ENCODE measurements around the gene PNRC1. TPM values are rescaled to one million over a fixed set of nuclear protein-coding genes. Genes with fewer than 3 reads are reported as not detected.
A peak's percentile ranks its signal among the peaks of the same experiment; 100 is the strongest.
"Not testable (repeated sequence)": the region's sequence is repeated elsewhere in the genome, so short reads cannot be mapped to it uniquely, and the experiment has no call there.

The PNRC1 gene
- total RNA-seq, 4 donors from 2014 or later = 97.3 to 176 (median 102) TPM

DNA sequence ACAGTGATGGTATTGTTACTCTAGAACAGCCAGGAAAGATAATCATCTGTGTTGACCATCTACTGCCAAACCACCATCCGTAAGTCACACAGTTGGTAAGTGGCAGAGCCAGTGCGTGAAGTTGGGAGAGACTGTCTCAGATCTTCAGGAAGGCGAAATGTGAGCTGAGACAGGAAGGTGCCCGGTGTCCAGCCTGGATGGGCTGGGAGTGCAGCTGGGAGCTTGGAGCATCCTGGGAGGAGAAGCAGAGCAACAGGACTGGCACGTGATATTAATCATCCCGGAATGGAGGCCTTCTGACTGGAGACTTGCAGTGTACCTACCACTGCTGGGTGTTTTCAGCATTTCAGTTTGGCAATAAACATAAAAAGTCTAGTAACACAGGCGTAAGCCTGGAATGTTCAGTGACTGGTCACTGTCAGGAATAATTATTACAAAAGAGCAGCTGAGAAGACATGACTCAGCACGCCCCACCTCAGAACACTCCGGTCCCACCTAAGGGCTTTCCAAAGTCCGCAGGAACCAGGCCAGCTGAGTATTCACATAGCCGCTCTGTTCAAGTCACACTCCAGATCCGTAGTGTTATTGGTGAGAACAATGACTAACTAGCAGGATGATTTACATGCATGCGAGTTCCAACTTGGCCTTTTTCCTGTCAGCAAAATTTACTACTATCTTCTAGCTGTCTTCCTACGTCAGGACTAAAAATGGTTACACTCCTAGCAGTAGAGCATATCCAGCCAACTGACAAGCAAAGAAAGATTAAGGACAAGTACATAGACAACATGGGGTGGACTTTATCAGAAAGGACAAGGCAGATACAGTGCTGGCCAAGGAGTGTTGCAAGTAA is 45.1 kb upstream of the PNRC1 start:
- Histone ChIP-seq H3K4me3 (peak overlapping the region in 1 of 4 donors; percentile 37), H3K4me1 (peaks cover 0 to 29% (median 9%) of the 10 kb centered on the region in 4 donors), H3K27ac (peak overlapping the region; percentile 55 to 97 (median 80)), H3K27me3 (no peaks in the 10 kb centered on the region), H3K36me3 (no peaks in the 10 kb centered on the region), H3K9me3 (peaks cover 0 to 7% (median 0%) of the 10 kb centered on the region in 4 donors)
- DNase-seq = peak; percentile 41 to 93 (median 87)
- TF ChIP-seq POLR2A (IDR thresholded peaks at IDR 0.05) = peak; percentile 14 to 56
- peak in 3 of 6 experiments; percentile 2 to 30 (median 14) for TF ChIP-seq CTCF (IDR thresholded peaks at IDR 0.05)

DNA sequence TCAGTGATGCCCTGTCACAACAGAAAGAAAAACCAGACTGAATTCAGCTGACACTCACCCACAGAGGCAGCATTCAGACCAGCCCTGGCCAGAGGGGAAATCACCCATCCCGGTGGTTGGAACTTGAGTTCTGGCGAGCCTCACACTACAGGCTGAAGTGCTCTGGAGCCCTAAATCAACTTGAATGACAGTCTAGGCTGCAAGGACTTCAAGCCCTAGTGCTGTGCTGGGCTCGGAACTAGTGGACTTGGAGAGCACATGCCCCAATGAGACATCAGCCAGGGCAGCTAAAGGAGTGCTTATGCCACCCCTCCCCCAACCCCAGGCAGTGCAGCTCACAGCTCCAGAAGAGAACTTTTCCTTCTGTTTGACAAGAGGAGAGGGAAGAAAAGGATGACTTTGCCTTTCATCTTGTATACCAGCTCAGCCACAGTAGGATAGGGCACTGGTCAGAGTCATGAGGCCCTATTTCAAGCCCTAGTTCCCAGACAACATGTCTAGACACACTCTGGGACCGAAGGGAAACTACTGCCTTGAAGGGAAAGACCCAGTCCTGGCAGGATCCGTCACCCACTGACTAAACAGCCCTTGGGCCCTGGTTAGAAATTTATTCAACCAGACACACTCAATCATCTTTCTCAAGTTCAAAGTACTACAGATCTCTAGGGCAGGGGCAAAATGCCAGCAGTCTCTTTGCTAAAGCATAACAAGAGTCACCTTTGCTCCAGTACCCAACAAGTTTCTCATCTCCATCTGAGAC is 43.2 kb upstream of the PNRC1 start:
- peaks cover 0 to 7% (median 0%) of the 10 kb centered on the region in 4 donors for H3K9me3 ChIP-seq
- peak overlapping the region; percentile 38 to 97 (median 80) for H3K27ac ChIP-seq
- peak in 1 of 2 donors; percentile 49 for TF ChIP-seq POLR2A (IDR thresholded peaks at IDR 0.05)
- peak in 1 of 6 experiments; percentile 5 for TF ChIP-seq CTCF (IDR thresholded peaks at IDR 0.05)
- H3K4me3 ChIP-seq = no peak overlapping the region
- no peaks in the 10 kb centered on the region for H3K27me3 ChIP-seq
- H3K4me1 ChIP-seq = peaks cover 0 to 29% (median 9%) of the 10 kb centered on the region in 4 donors
- H3K36me3 ChIP-seq = no peaks in the 10 kb centered on the region
- DNase-seq = peak in 2 of 3 donors; percentile 56 to 75

DNA sequence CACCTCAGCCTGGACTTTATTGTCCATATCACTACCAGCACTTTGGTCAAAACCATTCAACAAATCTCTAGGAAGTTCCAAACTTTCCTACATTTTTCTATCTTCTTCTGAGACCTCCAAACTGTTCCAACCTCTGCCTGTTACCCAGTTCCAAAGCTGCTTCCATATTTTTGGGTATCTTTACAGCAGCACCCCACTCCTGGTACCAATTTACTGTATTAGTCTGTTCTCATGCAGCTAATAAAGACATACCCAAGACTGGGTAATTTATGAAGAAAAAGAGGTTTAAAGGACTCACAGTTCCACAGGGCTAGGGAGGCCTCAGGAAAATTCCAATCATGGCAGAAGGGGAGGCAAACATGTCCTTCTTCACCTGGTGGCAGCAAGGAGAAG is 42.7 kb upstream of the PNRC1 start:
- H3K27ac ChIP-seq = peak overlapping the region in 3 of 4 donors; percentile 79 to 97 (median 80)
- not testable (repeated sequence) for H3K27me3 ChIP-seq, H3K36me3 ChIP-seq, DNase-seq, H3K4me3 ChIP-seq, H3K9me3 ChIP-seq
- H3K4me1 ChIP-seq = peaks cover 0 to 29% (median 9%) of the 10 kb centered on the region in 4 donors

- peaks cover 0 to 1% (median 0%) of the 10 kb centered on the region in 4 donors for H3K9me3 ChIP-seq
- no peak overlapping the region for H3K27ac ChIP-seq
- H3K36me3 ChIP-seq = no peaks in the 10 kb centered on the region
- H3K27me3 ChIP-seq = no peaks in the 10 kb centered on the region
- no peak overlapping the region for H3K4me3 ChIP-seq
- no peak for TF ChIP-seq POLR2A (IDR thresholded peaks at IDR 0.05)
- TF ChIP-seq CTCF (IDR thresholded peaks at IDR 0.05) = no peak
- no peak for DNase-seq
- no peaks in the 10 kb centered on the region for H3K4me1 ChIP-seq
Measured at GRCh38 chr6:89042664-89043063, 37.9 kb upstream of the PNRC1 start.

GRCh38 chr6:89044328-89045010 is 36.1 kb upstream of the PNRC1 start:
- Histone ChIP-seq H3K9me3 (no peaks in the 10 kb centered on the region), H3K27ac (no peak overlapping the region), H3K27me3 (no peaks in the 10 kb centered on the region), H3K36me3 (no peaks in the 10 kb centered on the region), H3K4me1 (no peaks in the 10 kb centered on the region), H3K4me3 (no peak overlapping the region)
- DNase-seq = no peak
- no peak for TF ChIP-seq CTCF (IDR thresholded peaks at IDR 0.05)
- TF ChIP-seq POLR2A (IDR thresholded peaks at IDR 0.05) = no peak
